ENCODE results near the gene B3GAT1.

B3GAT1 gene

DNA sequence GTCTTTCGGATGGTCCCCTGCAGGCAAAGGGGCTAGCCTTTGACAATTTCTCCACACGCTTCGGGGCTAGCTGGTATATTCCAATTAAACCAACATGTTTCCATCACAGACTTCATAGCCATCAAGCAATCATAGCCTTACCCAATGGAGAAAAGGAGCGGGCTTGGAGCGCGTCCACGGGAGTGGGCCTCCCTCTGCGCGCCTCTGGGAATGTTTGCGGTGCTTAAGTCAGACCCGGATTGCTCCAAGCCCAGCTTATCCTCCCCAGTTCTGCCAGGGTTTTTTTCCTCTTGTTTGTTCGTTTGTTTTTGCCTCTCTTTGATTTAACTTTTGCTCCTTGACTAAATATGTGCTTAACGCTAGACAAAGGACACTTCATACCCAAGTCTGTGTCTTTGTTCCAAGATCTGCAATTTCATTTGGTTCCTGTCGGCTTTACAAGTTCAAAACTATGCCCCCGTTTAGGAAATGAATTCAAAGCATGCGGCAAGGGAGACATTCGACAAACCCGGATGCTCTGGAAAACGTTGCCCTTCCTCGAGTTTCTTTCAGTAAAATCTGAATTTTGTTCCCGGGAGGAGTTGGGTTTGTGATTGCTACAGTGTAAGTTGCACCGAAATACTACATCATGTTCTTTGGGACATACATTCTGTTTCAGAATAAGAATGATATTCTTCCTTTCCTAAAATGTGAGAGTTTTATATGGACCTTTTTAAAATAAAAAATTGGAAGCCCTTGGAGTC, 81.3 kb downstream of the B3GAT1 start:
- no peak for DNase-seq
